Stimulated activated CD4-positive, alpha-beta T cell treated with anti-CD3 and anti-CD28 coated beads, Interleukin-4, amount 100 ng/mL, for 48 hours (primary cell): ENCODE measurements around the gene MRGPRD.

Experiments used
- DNase-seq, 2 donors: peaks; one replicate each; pipeline ENCODE4 v3.0.0-alpha.2; 2020; ENCODE audit warnings: low read depth in 2 of 2

Gene MRGPRD

DNA sequence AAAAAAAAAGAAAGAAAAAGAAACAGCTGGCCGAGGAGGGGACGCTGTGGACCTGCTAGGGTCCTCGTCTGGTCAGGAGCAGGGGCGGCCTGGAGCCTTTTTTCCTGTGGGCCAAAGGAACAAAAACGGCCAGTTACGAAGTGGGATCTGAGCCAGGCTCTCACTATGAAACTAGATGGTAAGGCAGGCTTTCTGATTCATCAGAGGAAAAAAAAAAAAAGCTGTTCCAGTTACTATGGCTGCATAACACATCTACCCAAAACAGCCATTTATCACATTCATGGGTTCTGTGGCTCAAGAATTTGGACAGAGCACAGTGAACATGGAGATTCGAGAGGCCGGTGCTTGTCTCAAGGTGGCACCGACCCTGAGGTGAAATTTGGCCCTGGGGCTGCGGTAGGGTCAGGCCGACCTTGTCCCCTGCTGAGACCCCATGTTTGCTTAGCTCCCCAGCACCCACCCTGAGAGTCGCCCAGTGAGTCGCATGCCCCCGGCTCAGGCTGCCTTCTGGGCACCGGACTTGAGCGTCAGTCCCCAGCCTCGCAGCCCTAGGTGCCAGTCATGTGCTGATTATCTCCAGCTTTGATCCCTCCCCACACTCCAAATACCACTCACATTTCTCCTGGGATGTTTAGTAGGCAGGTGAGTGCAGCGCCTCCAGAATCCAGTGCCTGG lies 34.2 kb downstream of the MRGPRD start:
- DNase-seq, result no peak

DNA sequence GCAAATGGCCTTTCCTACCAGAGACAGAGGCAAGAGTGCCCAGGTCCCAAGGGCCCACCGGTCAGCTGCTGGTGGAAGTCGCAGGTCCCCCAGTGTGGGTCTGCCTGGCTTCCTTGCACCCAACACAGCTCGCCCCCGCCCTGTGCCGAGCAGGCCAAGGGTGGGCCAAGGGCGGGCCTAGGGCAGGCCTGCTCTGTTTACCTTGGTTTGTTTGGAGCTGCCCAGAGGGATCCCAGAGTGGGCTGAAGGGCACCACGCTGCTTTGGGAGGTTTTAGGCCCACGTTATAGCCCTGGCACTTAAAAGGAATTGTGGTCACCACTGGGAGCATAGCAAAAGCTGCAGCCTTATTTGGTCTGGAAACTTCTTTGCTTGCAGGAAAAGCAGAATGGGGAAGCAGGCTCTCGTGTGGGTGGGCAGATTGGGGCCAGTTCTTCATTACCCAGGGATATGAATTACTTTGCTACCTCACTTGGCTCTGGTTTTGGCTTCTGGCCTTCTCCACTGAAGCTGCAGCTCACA lies 38.0 kb downstream of the MRGPRD start:
- DNase-seq, result no peak

DNA sequence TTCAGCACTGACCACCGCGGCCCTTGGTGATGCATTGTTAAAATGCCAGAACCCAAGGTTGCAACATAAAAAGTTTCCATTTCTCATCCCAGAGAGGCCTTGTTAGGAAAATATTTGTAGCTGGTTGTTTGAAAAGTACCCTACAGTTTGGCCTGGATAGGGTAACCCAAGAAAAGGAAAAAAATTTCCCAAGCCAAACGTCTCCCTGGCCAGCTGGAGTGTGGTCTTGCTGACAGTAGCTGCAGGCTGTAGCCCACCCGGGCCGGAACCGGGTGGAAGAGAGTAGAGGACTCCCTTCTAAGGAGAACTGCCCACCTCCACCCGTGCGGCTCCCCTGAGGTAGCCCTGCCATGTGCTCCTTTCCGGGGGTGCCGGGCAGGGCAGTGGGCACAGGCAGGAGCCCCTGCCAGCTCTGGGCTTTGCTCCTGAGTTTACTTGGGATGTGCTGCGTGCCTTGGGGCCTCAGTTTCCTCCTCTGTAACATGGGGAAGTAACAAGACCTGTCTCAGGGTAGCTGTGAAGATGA lies 38.6 kb downstream of the MRGPRD start:
- DNase-seq, result no peak

GRCh38 chr11:68941324-68942094 lies 39.3 kb downstream of the MRGPRD start:
- DNase-seq, result no peak

DNA sequence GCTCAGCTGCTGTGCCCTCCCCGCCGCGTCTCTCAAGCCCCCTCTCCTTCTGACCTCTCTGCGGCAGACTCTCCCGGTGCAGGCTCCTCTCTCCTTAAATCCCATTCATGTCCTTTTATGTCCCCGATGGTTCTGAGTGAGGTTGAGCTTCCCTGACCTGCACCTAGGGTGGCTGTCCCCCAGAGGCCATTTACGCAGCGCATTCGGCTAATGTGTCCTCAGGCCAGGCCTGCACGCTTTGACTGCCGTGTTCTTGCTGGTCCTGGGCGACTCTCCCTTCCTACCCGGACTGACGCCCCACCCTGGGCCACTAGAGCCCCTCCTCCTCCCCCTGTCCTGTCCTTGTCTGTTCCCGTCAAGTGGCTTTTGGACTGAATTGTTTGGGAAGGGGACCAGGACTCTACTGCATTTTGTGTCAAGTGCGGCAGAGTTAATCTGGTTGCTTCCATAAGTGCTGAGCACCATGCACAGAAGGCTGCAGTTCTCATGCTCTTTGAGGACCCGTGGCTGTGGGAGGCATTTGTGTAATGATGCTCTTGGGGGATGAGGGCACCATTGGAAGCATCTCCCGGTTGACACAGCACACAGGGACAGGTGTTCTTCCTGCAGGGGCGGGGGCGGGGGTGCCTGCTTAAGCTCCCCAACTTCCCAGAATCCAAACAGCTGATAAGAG lies 40.0 kb downstream of the MRGPRD start:
- no peak for DNase-seq

DNA sequence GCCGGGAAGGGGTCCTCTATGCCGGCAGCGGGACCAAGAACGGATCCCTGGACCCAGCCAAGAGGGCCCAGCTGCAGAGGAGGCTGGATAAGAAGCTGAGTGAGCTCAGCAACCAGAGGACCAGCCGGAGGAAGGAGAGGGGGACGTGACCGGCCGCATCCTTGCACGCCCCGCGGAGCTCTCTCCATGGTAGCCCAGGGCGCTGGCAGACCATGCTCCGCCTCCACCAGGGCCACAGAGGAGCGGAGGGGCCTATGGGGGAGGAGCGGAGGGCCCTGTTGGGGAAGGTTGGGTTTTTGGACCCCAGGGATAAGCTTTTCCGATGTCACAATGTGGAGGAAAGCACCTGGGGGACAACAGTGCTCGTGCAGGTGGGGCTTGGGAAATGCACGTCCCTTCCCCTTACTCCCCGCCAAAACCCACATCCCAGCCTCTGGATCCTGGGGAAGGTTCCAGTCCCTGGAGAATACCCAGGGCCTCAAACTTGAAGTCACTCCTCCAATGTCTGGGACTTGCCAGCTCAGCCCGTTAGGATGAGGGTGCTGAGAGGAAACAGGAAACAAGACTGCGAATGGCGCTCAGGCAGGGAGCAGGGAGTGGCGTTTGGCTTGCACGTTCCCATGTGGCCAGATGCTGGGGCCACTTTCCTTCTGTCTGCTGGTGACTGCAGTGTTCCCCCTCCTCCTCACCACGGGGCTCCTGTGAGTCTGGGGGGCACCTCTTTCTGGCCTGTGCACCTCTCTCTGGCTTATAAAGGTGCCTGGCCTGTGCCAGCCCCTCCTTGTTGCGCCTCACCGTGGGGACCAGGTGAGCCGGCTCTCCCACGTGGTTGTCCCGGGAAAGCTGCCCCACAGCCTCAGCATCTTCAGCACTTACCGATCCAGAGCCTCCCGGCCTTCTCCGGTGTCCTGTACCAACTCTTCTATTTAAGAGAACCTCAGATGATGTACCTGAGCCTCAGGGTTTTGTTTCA lies 40.9 kb downstream of the MRGPRD start:
- no peak for DNase-seq

GRCh38 chr11:68938816-68939582 lies 41.8 kb downstream of the MRGPRD start:
- DNase-seq, result no peak

DNA sequence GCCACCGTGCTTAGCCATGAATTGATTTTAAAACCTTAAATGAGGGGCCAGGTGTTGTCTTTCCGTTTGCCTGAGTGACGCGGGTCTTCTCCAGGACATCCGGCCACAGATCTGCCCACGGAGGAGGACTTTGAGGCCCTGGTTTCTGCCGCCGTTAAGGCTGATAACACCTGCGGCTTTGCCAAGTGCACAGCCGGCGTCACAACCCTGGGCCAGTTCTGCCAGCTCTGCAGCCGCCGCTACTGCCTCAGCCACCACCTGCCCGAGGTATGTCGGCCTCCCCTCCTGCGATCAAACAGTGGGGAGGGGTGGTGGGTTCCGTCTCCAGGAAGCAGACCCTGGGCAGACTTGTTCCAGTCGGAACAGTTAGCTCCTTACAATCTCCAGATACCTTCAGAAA lies 42.7 kb downstream of the MRGPRD start:
- DNase-seq, result no peak

- DNase-seq, result no peak
These were observed 43.8 kb downstream of the MRGPRD start for GRCh38 chr11:68936676-68937620.

GRCh38 chr11:68936358-68936636 lies 44.5 kb downstream of the MRGPRD start:
- DNase-seq, result no peak

DNA sequence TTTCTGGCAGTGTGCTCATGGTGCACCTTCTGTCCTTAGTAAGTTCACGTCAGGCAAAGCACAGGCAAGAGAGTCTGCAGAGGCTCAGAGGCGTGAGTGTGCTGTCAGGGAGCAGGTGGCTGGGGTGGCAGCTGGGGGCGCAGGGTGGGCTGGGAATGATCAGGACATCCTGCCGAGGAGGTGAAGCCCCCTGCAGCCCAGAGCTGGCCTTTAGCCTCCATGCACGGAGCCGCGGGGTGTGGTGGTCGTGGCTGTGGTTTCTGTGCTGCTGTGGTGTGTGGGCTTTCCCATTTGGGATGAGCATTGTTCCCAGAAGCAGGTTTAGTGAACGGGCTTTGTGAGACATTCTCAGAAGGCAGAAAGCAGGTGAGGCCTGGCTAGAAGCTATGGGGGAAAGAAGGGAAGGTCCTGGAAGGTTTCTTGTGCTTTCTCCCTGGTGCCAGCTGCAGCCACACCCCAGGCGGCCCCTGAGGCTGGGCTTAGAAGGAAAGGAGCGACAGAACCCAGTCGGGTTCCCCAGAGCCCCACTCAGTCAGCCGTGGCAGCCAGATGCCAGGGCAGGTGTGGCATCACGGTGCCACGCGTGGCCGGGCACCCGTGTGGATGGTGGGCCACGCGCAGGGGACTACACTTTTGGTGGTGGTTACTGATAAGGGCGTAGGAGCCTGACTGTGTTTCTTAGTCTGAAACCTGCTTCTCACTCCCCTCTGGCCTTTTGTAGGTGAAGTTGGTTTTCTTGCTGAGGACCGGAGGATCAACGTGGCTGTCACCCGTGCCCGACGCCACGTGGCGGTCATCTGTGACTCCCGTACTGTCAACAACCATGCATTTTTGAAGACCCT lies 45.0 kb downstream of the MRGPRD start:
- no peak for DNase-seq

DNA sequence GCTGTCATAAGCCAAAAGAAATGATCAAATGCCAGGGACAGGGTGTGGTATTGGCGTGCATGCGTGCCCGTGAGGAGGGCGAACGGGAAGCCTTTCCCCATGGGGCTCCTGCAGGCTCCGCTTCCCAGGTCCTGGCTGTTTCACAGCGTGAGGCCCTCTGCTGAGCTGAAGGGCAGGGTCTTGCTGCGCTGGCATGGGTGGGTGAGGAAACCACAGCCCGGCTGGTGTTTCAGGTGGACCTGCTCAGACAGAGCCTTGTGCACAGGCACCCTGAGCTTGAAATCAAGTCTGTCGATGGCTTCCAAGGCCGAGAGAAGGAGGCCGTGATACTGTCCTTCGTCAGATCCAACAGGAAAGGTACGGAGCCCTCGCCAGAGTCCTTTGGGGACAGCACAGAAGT lies 45.7 kb downstream of the MRGPRD start:
- DNase-seq, result no peak

DNA sequence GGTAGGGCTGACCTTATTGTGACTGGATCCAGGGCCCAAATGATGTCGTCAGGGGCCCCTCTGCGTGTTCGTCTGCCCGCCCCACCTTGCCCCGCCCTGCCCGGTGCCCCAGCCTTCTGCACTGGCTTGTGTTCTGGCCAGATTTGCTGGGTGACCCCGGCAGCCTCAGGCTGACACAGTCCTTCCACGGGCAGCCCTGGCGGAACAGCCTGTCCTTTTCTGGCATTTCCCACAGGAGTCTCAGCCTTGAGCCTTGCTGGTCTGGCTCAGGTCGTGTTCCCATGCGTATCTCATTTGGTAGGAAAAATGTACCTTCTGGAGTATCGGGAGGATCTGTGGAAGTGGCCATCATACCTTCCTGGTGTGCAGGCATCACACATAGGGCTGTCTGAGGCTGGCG lies 46.1 kb downstream of the MRGPRD start:
- no peak for DNase-seq

DNA sequence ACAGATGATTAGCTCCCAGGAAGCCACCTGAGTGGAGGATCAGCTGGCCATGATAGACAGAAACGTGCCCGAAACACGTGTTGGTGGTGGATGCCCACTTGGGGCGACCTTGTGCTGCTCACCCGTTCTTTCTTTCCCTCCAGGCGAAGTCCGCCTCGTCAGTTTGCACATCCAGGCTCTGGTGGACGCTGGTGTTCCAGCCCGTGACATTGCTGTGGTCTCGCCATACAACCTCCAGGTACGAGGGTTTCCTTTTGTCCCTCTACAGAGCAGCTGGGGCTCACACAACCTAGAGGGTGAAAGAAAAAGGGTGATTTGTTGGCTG lies 46.5 kb downstream of the MRGPRD start:
- DNase-seq, result no peak

- no peak for DNase-seq
These were observed 47.0 kb downstream of the MRGPRD start for GRCh38 chr11:68933605-68934320.

- no peak for DNase-seq
These were observed 47.7 kb downstream of the MRGPRD start for GRCh38 chr11:68932933-68933577.

DNA sequence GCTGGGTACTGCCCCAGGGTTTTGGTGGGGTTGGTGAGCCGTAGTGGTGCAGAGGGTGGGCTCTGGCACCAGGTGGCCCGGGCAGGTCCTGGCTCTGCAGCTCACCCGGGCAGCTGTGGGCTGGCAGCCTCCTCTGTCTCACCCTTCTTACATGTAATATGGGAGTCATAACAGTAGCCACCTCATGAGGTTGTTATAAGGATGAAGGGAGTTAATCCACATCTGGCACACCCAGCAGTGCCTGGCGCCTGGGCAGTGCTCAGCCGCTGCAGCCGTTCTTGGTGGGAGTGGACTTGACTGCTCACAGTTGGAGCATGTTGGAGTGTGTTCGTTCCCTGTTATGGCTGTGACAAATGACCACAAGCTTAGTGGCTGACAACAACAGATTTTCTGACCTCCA lies 48.4 kb downstream of the MRGPRD start:
- no peak for DNase-seq

DNA sequence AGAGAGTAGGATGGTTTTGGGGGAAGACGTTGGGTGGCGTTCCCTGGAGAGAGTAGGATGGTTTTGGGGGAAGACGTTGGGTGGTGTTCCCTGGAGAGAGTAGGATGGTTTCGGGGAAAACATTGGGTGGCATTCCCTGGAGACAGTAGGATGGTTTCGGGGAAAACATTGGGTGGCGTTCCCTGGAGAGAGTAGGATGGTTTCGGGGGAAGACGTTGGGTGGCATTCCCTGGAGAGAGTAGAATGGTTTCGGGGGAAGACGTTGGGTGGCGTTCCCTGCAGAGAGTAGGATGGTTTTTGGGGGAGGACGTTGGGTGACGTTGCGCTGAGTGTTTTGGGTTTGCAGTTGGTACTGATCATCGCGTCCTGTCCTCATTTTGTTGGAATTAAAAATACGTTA lies 48.9 kb downstream of the MRGPRD start:
- no peak for DNase-seq
